Upper lobe of left lung (tissue), 6 donors: ENCODE data around the gene DPP10. TPM values are rescaled to one million over a fixed set of nuclear protein-coding genes. Genes with fewer than 3 reads are reported as not detected.

Experiments
- ATAC-seq, 2 donors: fragments of 200-7000 bp; cut with Tn5 transposase; one replicate each; pipeline ENCODE4 v1.9.1; 2022; ENCODE audit warnings: mild to moderate bottlenecking in 2 of 2, moderate library complexity in 2 of 2; ENCODE audit not compliant: low FRiP score in 2 of 2
- DNase-seq, 2 donors: peaks; one replicate each; pipeline ENCODE4 v3.0.0-alpha.2; 2019 to 2020
- H3K27ac ChIP-seq, 4 donors: fragments of 200-600 bp; sonication (generic); one replicate each; pipeline ENCODE4 v1.5.1; 2016 to 2019
- H3K27me3 ChIP-seq, 4 donors: fragments of 200-600 bp; sonication (generic); one replicate each; pipeline ENCODE4 v1.5.1; 2017 to 2019
- H3K36me3 ChIP-seq, 4 donors: fragments of 200-600 bp; sonication (generic); one replicate each; pipeline ENCODE4 v1.5.1; 2016 to 2019
- H3K4me1 ChIP-seq, 4 donors: fragments of 200-600 bp; sonication (generic); one replicate each; pipeline ENCODE4 v1.5.1; 2018 to 2019
- H3K4me3 ChIP-seq, 4 donors: fragments of 200-600 bp; sonication (generic); one replicate each; pipeline ENCODE4 v1.5.1; 2017 to 2019; ENCODE audit warnings: mild to moderate bottlenecking in 2 of 4, moderate library complexity in 1 of 4
- H3K9me3 ChIP-seq, 4 donors: fragments of 200-600 bp; sonication (generic); one replicate each; pipeline ENCODE4 v1.5.1; 2018 to 2019
- CTCF ChIP-seq, 6 experiments: fragments of 450-650 bp in 4 of 6; fragments of 200-600 bp in 2 of 6; sonication (generic) in 2 of 6; IDR thresholded peaks; one replicate each; pipeline ENCODE4 v1.5.1; 2016 to 2019; ENCODE audit warnings: antibody characterized with exemption in 6 of 6
- EP300 ChIP-seq, 4 donors: sonication (generic); formaldehyde crosslinking; IDR thresholded peaks; one replicate each; pipeline ENCODE4 v1.5.1; 2017; ENCODE audit warnings: antibody characterized with exemption in 4 of 4, control low read depth in 2 of 4
- POLR2A ChIP-seq, 4 donors: fragments of 450-650 bp; IDR thresholded peaks; one replicate each; pipeline ENCODE4 v1.5.1; 2016 to 2017; ENCODE audit warnings: antibody characterized with exemption in 4 of 4, mild to moderate bottlenecking in 2 of 4
- POLR2AphosphoS5 ChIP-seq, 2 donors: sonication (generic); formaldehyde crosslinking; IDR thresholded peaks; one replicate each; pipeline ENCODE4 v1.5.1; 2017; ENCODE audit warnings: antibody characterized with exemption in 2 of 2
- WGBS, 2 donors: methylation state at CpG; one replicate each; pipeline ENCODE4 v1.1.5; 2017 to 2018; 5-methylcytosine and 5-hydroxymethylcytosine counted together
- total RNA-seq, 6 donors: library from RNA; depleted of rRNA in 4 of 6; stranded (reverse); fragments of >200 nt in 4 of 6; gene quantifications; one replicate each; pipeline versions ENCODE4 v1.1.0 to v1.2.1, GENCODE V29; 2016 to 2021
- donor health status: DM: no; HTN: no; CAD: no; lungs with moderate emphysema.
- donor health status: DM: no; HTN: yes; CAD: no; lungs with severe emphysema.

Gene DPP10
- total RNA-seq, 6 donors from 2014 or later, result 0.46 to 1.7 (median 0.77) TPM; not detected in 2

GRCh38 chr2:115569547-115569946, 1127.1 kb downstream of the DPP10 start:
- Histone ChIP-seq H3K27me3 (no peaks in the 10 kb centered on the region), H3K9me3 (no peaks in the 10 kb centered on the region), H3K4me3 (no peak overlapping the region), H3K36me3 (no peaks in the 10 kb centered on the region), H3K4me1 (no peaks in the 10 kb centered on the region), H3K27ac (no peak overlapping the region)
- ATAC-seq (no peak), DNase-seq (no peak)
- 73 to 82% methylated on average over 2 of the region's 2 CpGs for WGBS, 2 donors
- no peak for TF ChIP-seq POLR2AphosphoS5 (IDR thresholded peaks at IDR 0.05)
- TF ChIP-seq CTCF (IDR thresholded peaks at IDR 0.05), result no peak
- TF ChIP-seq POLR2A (IDR thresholded peaks at IDR 0.05), result no peak
- no peak for TF ChIP-seq EP300 (IDR thresholded peaks at IDR 0.05)

GRCh38 chr2:115572746-115573145, 1130.3 kb downstream of the DPP10 start:
- Histone ChIP-seq H3K4me3 (no peak overlapping the region), H3K27ac (no peak overlapping the region), H3K27me3 (no peaks in the 10 kb centered on the region), H3K4me1 (no peaks in the 10 kb centered on the region), H3K9me3 (no peaks in the 10 kb centered on the region), H3K36me3 (no peaks in the 10 kb centered on the region)
- no peak for TF ChIP-seq POLR2A (IDR thresholded peaks at IDR 0.05)
- DNase-seq, result no peak
- ATAC-seq, result no peak

- Histone ChIP-seq H3K9me3 (no peaks in the 10 kb centered on the region), H3K27me3 (no peaks in the 10 kb centered on the region), H3K36me3 (no peaks in the 10 kb centered on the region), H3K27ac (no peak overlapping the region), H3K4me3 (no peak overlapping the region), H3K4me1 (no peaks in the 10 kb centered on the region)
- WGBS, 2 donors, result 84 to 89% methylated on average over 4 of the region's 4 CpGs
- ATAC-seq (no peak), DNase-seq (no peak)
- TF ChIP-seq CTCF (IDR thresholded peaks at IDR 0.05) (no peak), POLR2A (IDR thresholded peaks at IDR 0.05) (no peak), EP300 (IDR thresholded peaks at IDR 0.05) (no peak), POLR2AphosphoS5 (IDR thresholded peaks at IDR 0.05) (no peak)
Observed at GRCh38 chr2:115573756-115574155, 1131.3 kb downstream of the DPP10 start.

- Histone ChIP-seq H3K9me3 (no peaks in the 10 kb centered on the region), H3K4me1 (no peaks in the 10 kb centered on the region), H3K27ac (no peak overlapping the region), H3K4me3 (no peak overlapping the region), H3K27me3 (no peaks in the 10 kb centered on the region), H3K36me3 (no peaks in the 10 kb centered on the region)
- TF ChIP-seq CTCF (IDR thresholded peaks at IDR 0.05) (no peak), POLR2A (IDR thresholded peaks at IDR 0.05) (no peak), POLR2AphosphoS5 (IDR thresholded peaks at IDR 0.05) (no peak), EP300 (IDR thresholded peaks at IDR 0.05) (no peak)
- WGBS, 2 donors, result 62 to 72% methylated on average over 5 of the region's 5 CpGs
- no peak for ATAC-seq
- DNase-seq, result no peak
Observed at GRCh38 chr2:115574667-115575066, 1132.2 kb downstream of the DPP10 start.

- Histone ChIP-seq H3K4me1 (no peaks in the 10 kb centered on the region), H3K36me3 (no peaks in the 10 kb centered on the region), H3K9me3 (no peaks in the 10 kb centered on the region), H3K4me3 (no peak overlapping the region), H3K27ac (no peak overlapping the region), H3K27me3 (no peaks in the 10 kb centered on the region)
- 62 to 69% methylated on average over 5 of the region's 5 CpGs for WGBS, 2 donors
- DNase-seq, result no peak
- TF ChIP-seq CTCF (IDR thresholded peaks at IDR 0.05) (no peak), EP300 (IDR thresholded peaks at IDR 0.05) (no peak), POLR2AphosphoS5 (IDR thresholded peaks at IDR 0.05) (no peak), POLR2A (IDR thresholded peaks at IDR 0.05) (no peak)
- no peak for ATAC-seq
Observed at GRCh38 chr2:115580784-115581183, 1138.3 kb downstream of the DPP10 start.
